Esophagus squamous epithelium (tissue), 5 donors: ENCODE data around the gene TXN2. TPM values are rescaled to one million over a fixed set of nuclear protein-coding genes. Genes with fewer than 3 reads are reported as not detected.
"Not testable (repeated sequence)": the region's sequence is repeated elsewhere in the genome, so short reads cannot be mapped to it uniquely, and the experiment has no call there.

Experiments used
- DNase-seq: peaks from one replicate; lab custom pipeline; 2025; lab: John Stamatoyannopoulos, UW
- H3K27ac ChIP-seq, 4 donors: fragments of 200-600 bp; sonication (generic); one replicate each; pipeline ENCODE4 v1.5.1; 2016 to 2019; ENCODE audit warnings: mild to moderate bottlenecking in 1 of 4
- H3K27me3 ChIP-seq, 4 donors: fragments of 200-600 bp; sonication (generic); 1 replicate in 3 of 4; 2 replicates in 1 of 4; pipeline versions ENCODE4 v1.5.1 to v1.6.0; 2017 to 2021; ENCODE audit warnings: antibody characterized with exemption in 1 of 4
- H3K36me3 ChIP-seq, 3 donors: fragments of 200-600 bp; sonication (generic); one replicate each; pipeline ENCODE4 v1.5.1; 2016 to 2019
- H3K4me1 ChIP-seq, 3 donors: fragments of 200-600 bp; sonication (generic); one replicate each; pipeline ENCODE4 v1.5.1; 2017 to 2019
- H3K4me3 ChIP-seq, 4 donors: fragments of 200-600 bp; sonication (generic); 1 replicate in 3 of 4; 2 replicates in 1 of 4; pipeline ENCODE4 v1.5.1; 2016 to 2019; ENCODE audit warnings: mild to moderate bottlenecking in 2 of 4, moderate library complexity in 1 of 4
- H3K9me3 ChIP-seq, 3 donors: fragments of 200-600 bp; sonication (generic); one replicate each; pipeline ENCODE4 v1.5.1; 2016 to 2019
- CTCF ChIP-seq, 6 experiments: fragments of 450-650 bp in 4 of 6; fragments of 200-600 bp in 2 of 6; sonication (generic) in 2 of 6; IDR thresholded peaks; one replicate each; pipeline ENCODE4 v1.5.1; 2016 to 2019; ENCODE audit warnings: antibody characterized with exemption in 6 of 6, mild to moderate bottlenecking in 4 of 6, moderate library complexity in 4 of 6
- POLR2A ChIP-seq, 4 donors: fragments of 450-650 bp; IDR thresholded peaks; one replicate each; pipeline ENCODE4 v1.6.1; 2017; ENCODE audit warnings: antibody characterized with exemption in 4 of 4, mild to moderate bottlenecking in 4 of 4, moderate library complexity in 3 of 4
- WGBS, 2 donors: methylation state at CpG; one replicate each; pipeline ENCODE4 v1.1.5; 2018; 5-methylcytosine and 5-hydroxymethylcytosine counted together
- intact Hi-C: fragments of 100-400 bp; cut with DNase I; formaldehyde crosslinking; loops from one replicate; pipeline ENCODE4 v1.15.0; 2022
- total RNA-seq, 4 donors: library from RNA; depleted of rRNA; stranded (reverse); fragments of >200 nt; gene quantifications; one replicate each; pipeline ENCODE4 v1.1.0, GENCODE V29; 2016
- donor health status: DM: yes; HTN: yes; CAD: no.

The TXN2 gene
- total RNA-seq, 4 donors from 2014 or later, result 58.4 to 88.4 (median 72.3) TPM

- no peaks in the 10 kb centered on the region for H3K27me3 ChIP-seq
- peak overlapping the region; percentile 19 to 93 (median 83) for H3K27ac ChIP-seq
- H3K9me3 ChIP-seq, result no peaks in the 10 kb centered on the region
- H3K4me1 ChIP-seq, result peaks cover 25 to 88% (median 57%) of the 10 kb centered on the region in 3 donors
- intact Hi-C loops, result loop anchor here (5.0 kb wide), 1 partner anchor 67 kb away; the partner anchor contains the start of gene MYH9
- no peak overlapping the region for H3K4me3 ChIP-seq
- no peaks in the 10 kb centered on the region for H3K36me3 ChIP-seq
- WGBS, 2 donors, result 92 to 97% methylated on average over 12 to 14 of the region's 16 CpGs
- TF ChIP-seq POLR2A (IDR thresholded peaks at IDR 0.05) (no peak), CTCF (IDR thresholded peaks at IDR 0.05) (no peak)
- DNase-seq, result no peak
Measured at GRCh38 chr22:36453855-36454378, 27.5 kb downstream of the TXN2 start.

GRCh38 chr22:36452978-36453607, 28.3 kb downstream of the TXN2 start:
- 73 to 85% methylated on average over 5 of the region's 5 CpGs for WGBS, 2 donors
- peaks cover 21 to 87% (median 55%) of the 10 kb centered on the region in 3 donors for H3K4me1 ChIP-seq
- DNase-seq, H3K27me3 ChIP-seq, H3K9me3 ChIP-seq, H3K4me3 ChIP-seq, H3K36me3 ChIP-seq: not testable (repeated sequence)
- H3K27ac ChIP-seq, result peak overlapping the region; percentile 67 to 93 (median 90)
- intact Hi-C loops, result loop anchor here (5.0 kb wide), 1 partner anchor 66 kb away; the partner anchor contains the start of gene MYH9

GRCh38 chr22:36452250-36452977, 29.0 kb downstream of the TXN2 start:
- H3K4me1 ChIP-seq, result peaks cover 28 to 80% (median 49%) of the 10 kb centered on the region in 3 donors
- no peaks in the 10 kb centered on the region for H3K36me3 ChIP-seq
- no peak for DNase-seq
- H3K4me3 ChIP-seq, result no peak overlapping the region
- WGBS, 2 donors, result 68 to 88% methylated on average over 8 to 9 of the region's 9 CpGs
- H3K27me3 ChIP-seq, result no peaks in the 10 kb centered on the region
- H3K27ac ChIP-seq, result peak overlapping the region; percentile 67 to 93 (median 90)
- no peak for TF ChIP-seq POLR2A (IDR thresholded peaks at IDR 0.05)
- TF ChIP-seq CTCF (IDR thresholded peaks at IDR 0.05), result no peak
- intact Hi-C loops, result loop anchor here (5.0 kb wide), 1 partner anchor 65 kb away; the partner anchor contains the start of gene MYH9
- H3K9me3 ChIP-seq, result no peaks in the 10 kb centered on the region

GRCh38 chr22:36450923-36451322, 30.5 kb downstream of the TXN2 start:
- H3K27me3 ChIP-seq, H3K9me3 ChIP-seq, DNase-seq, H3K36me3 ChIP-seq, H3K4me3 ChIP-seq: not testable (repeated sequence)
- intact Hi-C loops, result loop anchor here (5.0 kb wide), 1 partner anchor 64 kb away; the partner anchor contains the start of gene MYH9
- peaks cover 28 to 77% (median 47%) of the 10 kb centered on the region in 3 donors for H3K4me1 ChIP-seq
- peak overlapping the region; percentile 67 to 93 (median 90) for H3K27ac ChIP-seq
- WGBS, 2 donors, result 88 to 90% methylated on average over 4 to 6 of the region's 7 CpGs

GRCh38 chr22:36449596-36450175, 31.8 kb downstream of the TXN2 start:
- 48 to 81% methylated on average over 3 to 5 of the region's 11 CpGs for WGBS, 2 donors
- H3K36me3 ChIP-seq, result no peaks in the 10 kb centered on the region
- DNase-seq, result no peak
- no peaks in the 10 kb centered on the region for H3K9me3 ChIP-seq
- TF ChIP-seq POLR2A (IDR thresholded peaks at IDR 0.05) (no peak), CTCF (IDR thresholded peaks at IDR 0.05) (no peak)
- H3K27me3 ChIP-seq, result no peaks in the 10 kb centered on the region
- peak overlapping the region; percentile 40 to 93 (median 90) for H3K27ac ChIP-seq
- no peak overlapping the region for H3K4me3 ChIP-seq
- intact Hi-C loops, result loop anchor here (5.0 kb wide), 1 partner anchor 62 kb away; the partner anchor contains the start of gene MYH9
- H3K4me1 ChIP-seq, result peaks cover 19 to 74% (median 41%) of the 10 kb centered on the region in 3 donors
